ENCODE results near the gene HDHD5. TPM values are rescaled to one million over a fixed set of nuclear protein-coding genes. Genes with fewer than 3 reads are reported as not detected.

HDHD5 gene
- total RNA-seq, 1 donor from 2014 or later: 39.7 TPM

DNA sequence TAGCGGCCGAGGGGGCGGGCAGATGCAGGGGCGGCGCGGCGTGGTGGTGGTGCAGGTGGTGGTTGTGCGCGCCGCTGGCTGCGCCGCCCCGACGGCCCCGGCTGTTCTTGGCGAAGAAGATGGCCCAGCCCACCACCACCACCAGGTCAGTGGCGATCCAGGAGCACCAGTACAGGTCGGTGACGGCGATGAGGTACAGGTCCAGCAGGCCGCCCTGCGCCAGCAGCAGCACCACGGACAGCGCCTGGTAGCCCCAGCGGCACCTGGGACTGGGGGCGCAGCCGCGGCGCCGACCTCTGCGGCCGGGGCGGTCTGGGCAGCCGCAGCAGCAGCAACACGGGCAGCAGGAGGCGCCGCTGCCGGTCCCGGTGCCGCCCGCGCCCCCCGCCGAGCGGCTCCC, 38.8 kb downstream of the HDHD5 start:
- Histone ChIP-seq H3K27me3 (peaks cover 10% of the 10 kb centered on the region), H4K20me1 (ENCODE audit: low read depth) (peaks cover 38% of the 10 kb centered on the region), H2AFZ (replicated peaks) (no peak overlapping the region), H3K4me1 (peaks cover 31% of the 10 kb centered on the region), H3K27ac (no peak overlapping the region), H3K36me3 (no peaks in the 10 kb centered on the region), H3K4me3 (peak overlapping the region; percentile 97), H3K4me2 (peak overlapping the region; percentile 95), H3K9ac (no peak overlapping the region), H3K79me2 (ENCODE audit: low read depth) (no peaks in the 10 kb centered on the region), H3F3A (ENCODE audit: low read depth) (peaks cover 47% of the 10 kb centered on the region), H3K9me3 (ENCODE audit: low read depth) (no peaks in the 10 kb centered on the region)
- Mint-ChIP-seq H3K36me3 (peaks cover 5% of the 10 kb centered on the region), H3K4me3 (peak overlapping the region; percentile 69), H3K27me3 (ENCODE audit: insufficient read depth, low read depth) (peaks cover 13% of the 10 kb centered on the region), H3K9me3 (peaks cover 4% of the 10 kb centered on the region), H3K27ac (no peak overlapping the region), H3K4me1 (peaks cover 25% of the 10 kb centered on the region)
- peak; percentile 17 for TF ChIP-seq CTCF (IDR thresholded peaks at IDR 0.05)
- TF ChIP-seq EZH2 (IDR thresholded peaks at IDR 0.05): no peak
- peak; percentile 95 for DNase-seq (ENCODE audit: low spot score)

GRCh38 chr22:17119481-17120202, 39.4 kb downstream of the HDHD5 start:
- no peaks in the 10 kb centered on the region for H3K36me3 ChIP-seq
- H3K4me1 Mint-ChIP-seq: peaks cover 25% of the 10 kb centered on the region
- H3K36me3 Mint-ChIP-seq: peaks cover 5% of the 10 kb centered on the region
- no peak overlapping the region for H3K9ac ChIP-seq
- no peak overlapping the region for H3K4me3 ChIP-seq
- peak overlapping the region; percentile 13 for H3K4me2 ChIP-seq
- no peaks in the 10 kb centered on the region for H3K9me3 ChIP-seq (ENCODE audit: low read depth)
- peaks cover 38% of the 10 kb centered on the region for H4K20me1 ChIP-seq (ENCODE audit: low read depth)
- H3K27ac ChIP-seq: no peak overlapping the region
- peaks cover 15% of the 10 kb centered on the region for H3K27me3 Mint-ChIP-seq (ENCODE audit: insufficient read depth, low read depth)
- peaks cover 10% of the 10 kb centered on the region for H3K27me3 ChIP-seq
- H3K4me3 Mint-ChIP-seq: peak overlapping the region; percentile 79
- no peak overlapping the region for H3K27ac Mint-ChIP-seq
- no peaks in the 10 kb centered on the region for H3K79me2 ChIP-seq (ENCODE audit: low read depth)
- H3F3A ChIP-seq (ENCODE audit: low read depth): peaks cover 47% of the 10 kb centered on the region
- no peak for TF ChIP-seq EZH2 (IDR thresholded peaks at IDR 0.05)
- TF ChIP-seq EZH2phosphoT487 (IDR thresholded peaks at IDR 0.05): no peak
- peak; percentile 50 for TF ChIP-seq CTCF (IDR thresholded peaks at IDR 0.05)
- H3K4me1 ChIP-seq: peaks cover 31% of the 10 kb centered on the region
- H2AFZ ChIP-seq (replicated peaks): no peak overlapping the region
- peaks cover 4% of the 10 kb centered on the region for H3K9me3 Mint-ChIP-seq
- DNase-seq (ENCODE audit: low spot score): peak; percentile 69

DNA sequence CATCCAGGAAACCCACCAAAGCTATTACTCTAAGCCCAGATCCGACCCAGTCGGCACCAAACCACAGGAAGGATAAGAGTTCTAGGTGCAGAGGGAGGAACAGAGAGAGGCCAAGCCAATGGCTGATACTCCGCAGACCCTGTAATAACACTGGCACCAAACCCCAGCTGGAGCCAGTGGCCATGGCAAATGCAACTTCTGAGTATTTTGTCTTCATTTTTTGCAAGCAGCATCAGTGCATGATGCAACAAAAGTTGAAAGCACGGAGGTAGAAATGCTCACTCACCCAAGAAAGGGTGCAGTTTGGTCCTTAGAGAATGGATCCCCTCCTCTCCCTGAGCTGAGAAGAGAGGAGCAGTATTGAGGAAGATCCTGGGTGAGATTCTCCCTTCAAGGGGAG, 40.7 kb downstream of the HDHD5 start:
- Histone ChIP-seq H4K20me1 (ENCODE audit: low read depth) (peaks cover 38% of the 10 kb centered on the region), H3K4me1 (peaks cover 31% of the 10 kb centered on the region), H3K4me3 (no peak overlapping the region), H3K9ac (no peak overlapping the region), H2AFZ (replicated peaks) (no peak overlapping the region), H3F3A (ENCODE audit: low read depth) (peaks cover 47% of the 10 kb centered on the region), H3K4me2 (peak overlapping the region; percentile 66), H3K36me3 (no peaks in the 10 kb centered on the region), H3K27me3 (peaks cover 10% of the 10 kb centered on the region), H3K9me3 (ENCODE audit: low read depth) (no peaks in the 10 kb centered on the region), H3K27ac (no peak overlapping the region), H3K79me2 (ENCODE audit: low read depth) (no peaks in the 10 kb centered on the region)
- Mint-ChIP-seq H3K4me1 (peaks cover 25% of the 10 kb centered on the region), H3K9me3 (peaks cover 4% of the 10 kb centered on the region), H3K27ac (no peak overlapping the region), H3K36me3 (peaks cover 5% of the 10 kb centered on the region), H3K27me3 (ENCODE audit: insufficient read depth, low read depth) (peaks cover 18% of the 10 kb centered on the region), H3K4me3 (peak overlapping the region; percentile 79)
- TF ChIP-seq CTCF (IDR thresholded peaks at IDR 0.05) (no peak), EZH2phosphoT487 (IDR thresholded peaks at IDR 0.05) (no peak), EZH2 (IDR thresholded peaks at IDR 0.05) (no peak)
- no peak for DNase-seq (ENCODE audit: low spot score)

Measured in neural progenitor cell (in vitro differentiated cells).